Osteoblast (primary cell): ENCODE results near the gene GRB14. TPM values are rescaled to one million over a fixed set of nuclear protein-coding genes. Genes with fewer than 3 reads are reported as not detected.

Source experiments
- DNase-seq: peaks from one replicate; pipeline ENCODE4 v3.0.0; 2011; ENCODE audit warnings: low spot score, mixed read lengths; ENCODE audit not compliant: insufficient read length; ENCODE audit errors: missing footprints
- H2AFZ ChIP-seq: 2 replicates; pipeline ENCODE4 v1.6.0; 2011; ENCODE audit warnings: mild to moderate bottlenecking, low read length
- H3K27ac ChIP-seq: 2 replicates; pipeline ENCODE4 v1.5.1; 2011; ENCODE audit warnings: mild to moderate bottlenecking, low read depth, low read length, moderate library complexity
- H3K27me3 ChIP-seq: 2 replicates; pipeline ENCODE4 v1.6.0; 2012; ENCODE audit warnings: mild to moderate bottlenecking, control low read depth, inconsistent platforms, low read length, moderate library complexity; ENCODE audit not compliant: insufficient read depth
- H3K36me3 ChIP-seq: 2 replicates; pipeline ENCODE4 v1.5.1; 2011; ENCODE audit warnings: mild to moderate bottlenecking, low read length, control low read depth, moderate library complexity; ENCODE audit not compliant: insufficient read depth
- H3K4me1 ChIP-seq: 2 replicates; pipeline ENCODE4 v1.5.1; 2011; ENCODE audit warnings: mild to moderate bottlenecking, low read length, control low read depth, moderate library complexity; ENCODE audit not compliant: insufficient read depth
- H3K4me2 ChIP-seq: 2 replicates; pipeline ENCODE4 v1.6.0; 2011; ENCODE audit warnings: mild to moderate bottlenecking, low read length; ENCODE audit not compliant: insufficient read depth
- H3K4me3 ChIP-seq: fragments of 200-600 bp; sonication (generic); 3 replicates; pipeline ENCODE4 v1.5.1; 2012; ENCODE audit warnings: mild to moderate bottlenecking, low read length, inconsistent platforms; ENCODE audit not compliant: insufficient read depth
- H3K79me2 ChIP-seq: 2 replicates; pipeline ENCODE4 v1.6.0; 2012; ENCODE audit warnings: mild to moderate bottlenecking, low read length, control low read depth, inconsistent platforms; ENCODE audit not compliant: insufficient read depth
- H3K9me3 ChIP-seq: 2 replicates; pipeline ENCODE4 v1.5.1; 2011; ENCODE audit warnings: low read depth, low read length, control low read depth
- H4K20me1 ChIP-seq: 2 replicates; pipeline ENCODE4 v1.6.0; 2012; ENCODE audit warnings: mild to moderate bottlenecking, low read length, control low read depth; ENCODE audit not compliant: insufficient read depth
- total RNA-seq: library from RNA; depleted of rRNA; stranded (reverse); fragments of >200 nt; gene quantifications from 2 replicates; pipeline ENCODE4 v1.2.3, GENCODE V29; 2012
- TF ChIP-seq, protein P1 (sequence below): IDR thresholded peaks from 2 replicates; pipeline ENCODE4 v1.5.1; 2011; ENCODE audit warnings: mild to moderate bottlenecking, low read depth, low read length, moderate library complexity; ENCODE audit errors: extremely low read depth

The GRB14 gene
- total RNA-seq, 1 donor = 0.72 TPM

DNA sequence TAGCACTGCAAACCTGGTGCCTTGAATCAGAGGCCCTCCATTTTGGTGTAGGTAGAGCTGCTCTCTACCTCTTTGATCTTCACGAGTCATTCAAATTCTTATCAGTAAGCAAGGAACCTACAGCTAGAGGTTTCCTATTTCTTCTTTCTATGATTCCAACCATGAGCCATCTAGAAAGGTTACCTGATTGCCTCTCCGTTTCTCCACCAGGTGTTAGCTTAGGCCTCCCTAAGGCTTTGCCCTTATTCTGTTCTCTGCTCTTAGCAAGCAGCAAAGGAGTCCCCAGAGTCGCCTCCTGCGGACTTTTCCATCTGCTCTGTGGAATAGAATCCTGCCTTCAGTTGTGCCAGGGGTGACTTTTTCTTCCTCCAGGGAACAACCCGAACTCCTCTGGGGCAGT is 173.6 kb downstream of the GRB14 start:
- Histone ChIP-seq H3K4me1 (no peaks in the 10 kb centered on the region), H3K27me3 (no peaks in the 10 kb centered on the region), H3K4me2 (no peak overlapping the region), H2AFZ (no peak overlapping the region), H3K79me2 (no peaks in the 10 kb centered on the region), H3K36me3 (no peaks in the 10 kb centered on the region), H3K27ac (no peak overlapping the region), H3K9me3 (no peaks in the 10 kb centered on the region), H3K4me3 (no peak overlapping the region), H4K20me1 (no peaks in the 10 kb centered on the region)
- peak; percentile 55 for DNase-seq
- TF ChIP-seq, protein P1, sequence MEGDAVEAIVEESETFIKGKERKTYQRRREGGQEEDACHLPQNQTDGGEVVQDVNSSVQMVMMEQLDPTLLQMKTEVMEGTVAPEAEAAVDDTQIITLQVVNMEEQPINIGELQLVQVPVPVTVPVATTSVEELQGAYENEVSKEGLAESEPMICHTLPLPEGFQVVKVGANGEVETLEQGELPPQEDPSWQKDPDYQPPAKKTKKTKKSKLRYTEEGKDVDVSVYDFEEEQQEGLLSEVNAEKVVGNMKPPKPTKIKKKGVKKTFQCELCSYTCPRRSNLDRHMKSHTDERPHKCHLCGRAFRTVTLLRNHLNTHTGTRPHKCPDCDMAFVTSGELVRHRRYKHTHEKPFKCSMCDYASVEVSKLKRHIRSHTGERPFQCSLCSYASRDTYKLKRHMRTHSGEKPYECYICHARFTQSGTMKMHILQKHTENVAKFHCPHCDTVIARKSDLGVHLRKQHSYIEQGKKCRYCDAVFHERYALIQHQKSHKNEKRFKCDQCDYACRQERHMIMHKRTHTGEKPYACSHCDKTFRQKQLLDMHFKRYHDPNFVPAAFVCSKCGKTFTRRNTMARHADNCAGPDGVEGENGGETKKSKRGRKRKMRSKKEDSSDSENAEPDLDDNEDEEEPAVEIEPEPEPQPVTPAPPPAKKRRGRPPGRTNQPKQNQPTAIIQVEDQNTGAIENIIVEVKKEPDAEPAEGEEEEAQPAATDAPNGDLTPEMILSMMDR = no peak

Other genes with a start within 250 kb of the GRB14 start
- 10.9 and 17.4 TPM in 2 replicates for gene COBLL1, start 220.3 kb upstream of the GRB14 start, total RNA-seq